K562 (cell line): ENCODE measurements around the gene PRICKLE2. TPM values are rescaled to one million over a fixed set of nuclear protein-coding genes. Genes with fewer than 3 reads are reported as not detected.

Source experiments
- ATAC-seq: fragments of 200-7000 bp; cut with Tn5 transposase; 3 replicates; pipeline ENCODE4 v1.9.1; 2020; ENCODE audit warnings: moderate library complexity
- BruUV-seq: library from RNA; stranded (reverse); fragments of 400-500 nt; replicated peaks from 2 replicates; lab custom pipeline; 2021; lab: Mats Ljungman, UMichigan
- CTCF ChIA-PET: fragments of 300-600 bp; formaldehyde crosslinking; extraction: SDS; loops from one replicate; lab custom pipeline; 2021; ENCODE audit warnings: low intra/inter-chr PET ratio; lab: Yijun Ruan, JAX
- POLR2A ChIA-PET: fragments of 300-600, 350-650 bp; sonication (Branson Sonifier 250); formaldehyde crosslinking; extraction: SDS; loops from one replicate; lab custom pipeline; 2021; ENCODE audit warnings: antibody characterized with exemption, inconsistent platforms; lab: Yijun Ruan, JAX
- DNase-seq, 4 experiments: peaks; one replicate each; pipeline versions ENCODE4 v3.0.0 to v3.0.0-alpha.2; 2011 to 2018; ENCODE audit warnings: low spot score in 3 of 4, mixed read lengths in 3 of 4; ENCODE audit errors: extremely low read depth in 1 of 4
- FAIRE-seq: peaks from 2 replicates; lab custom pipeline; 2011; peaks lifted over from hg19 to GRCh38; lab: Jason Lieb, UNC
- H2AFZ ChIP-seq: 2 replicates; pipeline ENCODE4 v1.6.0; 2011; ENCODE audit warnings: low read depth, low read length, control low read depth, inconsistent platforms
- H3K27ac ChIP-seq: fragments of 200-600 bp; 3 replicates; pipeline ENCODE4 v1.8.0; 2011; ENCODE audit warnings: low read depth, mild to moderate bottlenecking, control low read depth, inconsistent platforms, low read length, moderate library complexity, mixed read lengths; ENCODE audit errors: extremely low read depth
- H3K27me3 ChIP-seq, 2 experiments: fragments of 300-600 bp in 1 of 2; 2 replicates in 1 of 2; 3 replicates in 1 of 2; pipeline versions ENCODE4 v1.6.0 to v1.8.0; 2011; ENCODE audit warnings: inconsistent platforms in 2 of 2, low read length in 2 of 2, mild to moderate bottlenecking in 1 of 2, mixed read lengths in 1 of 2, moderate library complexity in 1 of 2; ENCODE audit not compliant: control insufficient read depth in 2 of 2, insufficient read depth in 2 of 2
- H3K36me3 ChIP-seq: fragments of 300-600 bp; 3 replicates; pipeline ENCODE4 v1.8.0; 2011; ENCODE audit warnings: mild to moderate bottlenecking, low read length, inconsistent platforms; ENCODE audit not compliant: control insufficient read depth, insufficient read depth
- H3K4me1 ChIP-seq, 2 experiments: fragments of 200-600 bp in 1 of 2; replicated peaks in 1 of 2; 2 replicates in 1 of 2; 3 replicates in 1 of 2; pipeline versions ENCODE4 v1.5.1 to v1.8.0; 2011; ENCODE audit warnings: inconsistent platforms in 2 of 2, low read length in 2 of 2, mild to moderate bottlenecking in 1 of 2, mixed read lengths in 1 of 2, moderate library complexity in 1 of 2; ENCODE audit not compliant: control insufficient read depth in 2 of 2, insufficient read depth in 2 of 2
- H3K4me2 ChIP-seq: 2 replicates; pipeline ENCODE4 v1.6.1; 2011; ENCODE audit warnings: low read length, control low read depth, inconsistent platforms, mixed read lengths; ENCODE audit not compliant: insufficient read depth
- H3K4me3 ChIP-seq: fragments of 200-600 bp; sonication (generic), shearing (Covaris generic); 2 replicates; pipeline ENCODE4 v1.5.1; 2016; ENCODE audit warnings: control low read depth, inconsistent platforms
- H3K79me2 ChIP-seq: fragments of 200-600 bp; 3 replicates; pipeline ENCODE4 v1.8.0; 2011; ENCODE audit warnings: low read length, inconsistent platforms; ENCODE audit not compliant: control insufficient read depth, insufficient read depth
- H3K9ac ChIP-seq, 2 experiments: 2 replicates each; pipeline versions ENCODE4 v1.6.0 to v1.6.1; 2011; ENCODE audit warnings: low read depth in 2 of 2, low read length in 2 of 2, control low read depth in 1 of 2, inconsistent platforms in 1 of 2, mild to moderate bottlenecking in 1 of 2, mixed read lengths in 1 of 2; ENCODE audit not compliant: insufficient read depth in 1 of 2
- H3K9me1 ChIP-seq: one replicate; pipeline ENCODE4 v1.6.0; 2011; ENCODE audit warnings: inconsistent platforms, mild to moderate bottlenecking, low read length, moderate library complexity; ENCODE audit not compliant: control insufficient read depth, insufficient read depth
- H3K9me3 ChIP-seq: replicated peaks from 2 replicates; pipeline ENCODE4 v1.5.1; 2011; ENCODE audit warnings: low read depth, low read length, inconsistent platforms; ENCODE audit not compliant: control insufficient read depth, insufficient read depth
- H4K20me1 ChIP-seq: replicated peaks from 2 replicates; pipeline ENCODE4 v1.6.1; 2011; ENCODE audit warnings: low read length, inconsistent platforms, mixed read lengths; ENCODE audit not compliant: control insufficient read depth, insufficient read depth
- SOX6 ChIP-seq: fragments of 450-650 bp; IDR thresholded peaks from 2 replicates; pipeline ENCODE4 v1.6.1; 2014; ENCODE audit warnings: mild to moderate bottlenecking
- ZBTB11 ChIP-seq, 3 experiments: fragments of 200-800 bp in 1 of 3; fragments of 250-450 bp in 1 of 3; fragments of 450-650 bp in 1 of 3; sonication (Bioruptor Pico) in 1 of 3; sonication (Bioruptor generic) in 1 of 3; formaldehyde crosslinking in 1 of 3; IDR thresholded peaks; 2 replicates each; pipeline versions ENCODE4 v1.6.1 to v1.8.0; 2016 to 2022; ENCODE audit warnings: mild to moderate bottlenecking in 2 of 3, missing genetic modification characterization in 2 of 3, missing compliant biosample characterization in 1 of 3, moderate library complexity in 1 of 3
- WGBS: fragments of 100-300 bp; shearing (Covaris generic); methylation state at CpG from one replicate; pipeline ENCODE4 v1.1.6; 2016; ENCODE audit warnings: low coverage, mixed read lengths; ENCODE audit not compliant: insufficient coverage; ENCODE audit errors: missing lambda C conversion rate; 5-methylcytosine and 5-hydroxymethylcytosine counted together
- in situ Hi-C: fragments of 300-500 bp; cut with MboI; formaldehyde crosslinking; loops from 4 replicates; pipeline ENCODE4 v1.15.0; 2018; ENCODE audit warnings: inconsistent platforms, mixed read lengths
- intact Hi-C: fragments of 100-400 bp; cut with micrococcal nuclease; formaldehyde crosslinking; loops from 2 replicates; pipeline ENCODE4 v1.14.2; 2022
- polyA plus RNA-seq, 8 experiments: library from polyadenylated mRNA; depleted of rRNA in 4 of 8; stranded (reverse) in 5 of 8; unstranded in 3 of 8; fragments of >200 nt; fragmentation: Nextera tagmentation in 2 of 8; fragmentation: Illumina TruSeq in 1 of 8; extraction: Ambion mirVana in 2 of 8; extraction: Trizol in 1 of 8; gene quantifications; 2 replicates each; pipeline versions ENCODE4 v1.2.1 to v1.2.3, GENCODE V29; 2011 to 2014; ENCODE audit warnings: inconsistent platforms in 1 of 8, missing spikeins in 1 of 8
- total RNA-seq, 7 experiments: library from RNA; depleted of rRNA in 6 of 7; stranded (reverse); fragments of >200 nt in 6 of 7; fragmentation: Illumina TruSeq in 2 of 7; extraction: Trizol in 2 of 7; gene quantifications; 2 replicates each; pipeline versions ENCODE4 v1.2.1 to v1.2.3, GENCODE V29; 2011 to 2021; ENCODE audit warnings: low replicate concordance in 1 of 7

Gene PRICKLE2
- total and polyA plus RNA-seq, 9 of the 15 experiments (the other 6 are each of a cell fraction or from before 2014, with no cell fraction given) = 0.07 to 0.09 TPM; not detected in 7

GRCh38 chr3:64228110-64228509, 2.8 kb upstream of the PRICKLE2 start:
- Histone ChIP-seq H3K4me3 (no peak overlapping the region), H3K9me3 (no peaks in the 10 kb centered on the region), H2AFZ (no peak overlapping the region), H4K20me1 (no peaks in the 10 kb centered on the region), H3K27ac (no peak overlapping the region), H3K9ac (no peak overlapping the region), H3K9me1 (no peaks in the 10 kb centered on the region), H3K79me2 (no peaks in the 10 kb centered on the region), H3K36me3 (no peaks in the 10 kb centered on the region), H3K4me2 (no peak overlapping the region), H3K4me1 (no peaks in the 10 kb centered on the region), H3K27me3 (no peaks in the 10 kb centered on the region)
- ATAC-seq = no peak
- intact Hi-C loops (no loop called here), in situ Hi-C loops (no loop called here)
- DNase-seq = no peak
- CTCF ChIA-PET = no interaction called here
- no peak for FAIRE-seq
- 20% methylated on average over 1 of the region's 1 CpG for WGBS
- peak in 1 of 3 experiments; percentile 63; a peak in 2 of 6 replicates for TF ChIP-seq ZBTB11 (CRISPR knock-in tag; IDR thresholded peaks at IDR 0.05)
- TF ChIP-seq SOX6 = no peak
- BruUV-seq = no TSS peak
- POLR2A ChIA-PET = no interaction called here
